Prostate gland (tissue), 2 donors: Measurements from ENCODE around the gene RORC. TPM values are rescaled to one million over a fixed set of nuclear protein-coding genes. Genes with fewer than 3 reads are reported as not detected.
"Not testable (repeated sequence)": the region's sequence is repeated elsewhere in the genome, so short reads cannot be mapped to it uniquely, and the experiment has no call there.

ENCODE experiments used
- DNase-seq: peaks from one replicate; pipeline ENCODE4 v3.0.0-alpha.2; 2019; ENCODE audit warnings: low spot score
- H3K27ac ChIP-seq, 2 donors: fragments of 200-600 bp; sonication (generic); 2 replicates each; pipeline ENCODE4 v1.5.1; 2017 to 2019
- H3K27me3 ChIP-seq: fragments of 200-600 bp; sonication (generic); replicated peaks from 2 replicates; pipeline ENCODE4 v1.5.1; 2019; ENCODE audit not compliant: insufficient read depth
- H3K36me3 ChIP-seq, 2 donors: fragments of 200-600 bp; sonication (generic); 1 replicate in 1 of 2; 2 replicates in 1 of 2; pipeline versions ENCODE4 v1.5.1 to v1.8.1; 2017 to 2019
- H3K4me1 ChIP-seq: fragments of 200-600 bp; sonication (generic); replicated peaks from 2 replicates; pipeline ENCODE4 v1.5.1; 2019
- H3K4me3 ChIP-seq, 2 donors: fragments of 200-600 bp; sonication (generic); 2 replicates each; pipeline ENCODE4 v1.5.1; 2017 to 2019
- H3K9me3 ChIP-seq: fragments of 200-600 bp; sonication (generic); 2 replicates; pipeline ENCODE4 v1.5.1; 2017
- CTCF ChIP-seq, 4 experiments: fragments of 200-600 bp in 2 of 4; fragments of 450-650 bp in 2 of 4; sonication (generic) in 2 of 4; IDR thresholded peaks; 1 replicate in 3 of 4; 2 replicates in 1 of 4; pipeline ENCODE4 v1.5.1; 2016 to 2019; ENCODE audit warnings: antibody characterized with exemption in 4 of 4, mild to moderate bottlenecking in 2 of 4, moderate library complexity in 2 of 4
- POLR2A ChIP-seq: fragments of 450-650 bp; IDR thresholded peaks from one replicate; pipeline ENCODE4 v1.6.1; 2016; ENCODE audit warnings: antibody characterized with exemption, mild to moderate bottlenecking
- POLR2AphosphoS5 ChIP-seq: sonication (generic); formaldehyde crosslinking; IDR thresholded peaks from one replicate; pipeline ENCODE4 v1.6.1; 2017; ENCODE audit warnings: antibody characterized with exemption
- WGBS: methylation state at CpG from one replicate; pipeline ENCODE4 v1.1.5; 2018; 5-methylcytosine and 5-hydroxymethylcytosine counted together
- intact Hi-C: fragments of 100-400 bp; cut with DNase I; formaldehyde crosslinking; loops from one replicate; pipeline ENCODE4 v1.14.2; 2022
- total RNA-seq, 2 donors: library from RNA; depleted of rRNA; stranded (reverse); fragments of >200 nt; gene quantifications; one replicate each; pipeline ENCODE4 v1.1.0, GENCODE V29; 2016

RORC gene
- total RNA-seq = 10 to 100 TPM; 51.8 to 73.2 TPM

- Histone ChIP-seq H3K36me3 (no peaks in the 10 kb centered on the region), H3K9me3 (no peaks in the 10 kb centered on the region), H3K27ac (peak within 1 kb of the TSS; percentile 89 to 90), H3K4me1 (peaks cover 23% of the 10 kb centered on the region), H3K27me3 (no peaks in the 10 kb centered on the region), H3K4me3 (peak within 1 kb of the TSS; percentile 41 to 47)
- intact Hi-C loops = no loop called here
- DNase-seq = peak; percentile 83
- TF ChIP-seq POLR2AphosphoS5 = peak; percentile 66
- TF ChIP-seq CTCF (IDR thresholded peaks at IDR 0.05) = no peak
- peak; percentile 72 for TF ChIP-seq POLR2A
- WGBS = 41% methylated on average over 5 of the region's 5 CpGs
These were observed at the start of gene RORC for GRCh38 chr1:151831605-151832004. Gene RORC, minus strand, starts transcription at chr1:151831802. Its CDS starts 38 bp downstream, at chr1:151831764.

GRCh38 chr1:151875419-151876097 lies 44.0 kb upstream of the RORC start:
- Histone ChIP-seq H3K4me1 (no peaks in the 10 kb centered on the region), H3K27ac (no peak overlapping the region), H3K9me3 (no peaks in the 10 kb centered on the region), H3K27me3 (no peaks in the 10 kb centered on the region), H3K4me3 (no peak overlapping the region), H3K36me3 (no peaks in the 10 kb centered on the region)
- 94% methylated on average over 1 of the region's 1 CpG for WGBS
- no peak for TF ChIP-seq POLR2AphosphoS5
- TF ChIP-seq CTCF (IDR thresholded peaks at IDR 0.05) = no peak
- no peak for TF ChIP-seq POLR2A
- no peak for DNase-seq
- intact Hi-C loops = no loop called here

- DNase-seq, intact Hi-C loops: not testable (repeated sequence)
- WGBS = 75% methylated on average over 9 of the region's 9 CpGs
These were observed 41.2 kb upstream of the RORC start for GRCh38 chr1:151872776-151873175.

GRCh38 chr1:151871284-151872030 lies 39.9 kb upstream of the RORC start:
- DNase-seq = no peak
- Histone ChIP-seq H3K9me3 (no peaks in the 10 kb centered on the region), H3K27ac (peak overlapping the region in 1 of 2 donors; percentile 14), H3K27me3 (no peaks in the 10 kb centered on the region), H3K4me1 (no peaks in the 10 kb centered on the region), H3K4me3 (no peak overlapping the region), H3K36me3 (no peaks in the 10 kb centered on the region)
- TF ChIP-seq POLR2A = no peak
- TF ChIP-seq CTCF (IDR thresholded peaks at IDR 0.05) = no peak
- WGBS = 20% methylated on average over 5 of the region's 5 CpGs
- intact Hi-C loops = no loop called here

More at GRCh38 chr1:151872776-151873175, 41.2 kb upstream of the RORC start:
- H3K4me3 ChIP-seq, H3K4me1 ChIP-seq, H3K27ac ChIP-seq, H3K9me3 ChIP-seq, H3K27me3 ChIP-seq, H3K36me3 ChIP-seq: not testable (repeated sequence)

GRCh38 chr1:151868486-151868885 lies 36.9 kb upstream of the RORC start:
- Histone ChIP-seq H3K27me3 (no peaks in the 10 kb centered on the region), H3K4me3 (no peak overlapping the region), H3K9me3 (no peaks in the 10 kb centered on the region), H3K36me3 (no peaks in the 10 kb centered on the region), H3K27ac (no peak overlapping the region), H3K4me1 (no peaks in the 10 kb centered on the region)
- no peak for DNase-seq
- 22% methylated on average over 3 of the region's 3 CpGs for WGBS
- intact Hi-C loops = no loop called here
- no peak for TF ChIP-seq POLR2A
- TF ChIP-seq CTCF (IDR thresholded peaks at IDR 0.05) = no peak
- TF ChIP-seq POLR2AphosphoS5 = no peak
